Adipose tissue (tissue), 3 donors: ENCODE measurements around the gene ACP1. TPM values are rescaled to one million over a fixed set of nuclear protein-coding genes. Genes with fewer than 3 reads are reported as not detected.
"Not testable (repeated sequence)": the region's sequence is repeated elsewhere in the genome, so short reads cannot be mapped to it uniquely, and the experiment has no call there.

Experiments used
- H3K27ac ChIP-seq: one replicate; pipeline ENCODE4 v1.5.1; 2013; ENCODE audit warnings: low read depth, low read length
- WGBS, 3 donors: extraction: QIAGEN DNeasy Blood & Tissue Kit; methylation state at CpG; one replicate each; pipeline ENCODE4 v1.1.7; 2013; 5-methylcytosine and 5-hydroxymethylcytosine counted together
- polyA plus RNA-seq, 3 donors: library from polyadenylated mRNA; stranded (reverse); fragments of 200-250 nt; gene quantifications; one replicate each; pipeline ENCODE4 v1.2.3, GENCODE V29; 2013
- donor health status: healthy with polysubstance abuse.
- donor health status: Bipolar disorder and iron deficiency.
- donor health status: healthy.

ACP1 gene
- polyA plus RNA-seq, 3 donors: 58.2 to 77.2 (median 65.4) TPM

DNA sequence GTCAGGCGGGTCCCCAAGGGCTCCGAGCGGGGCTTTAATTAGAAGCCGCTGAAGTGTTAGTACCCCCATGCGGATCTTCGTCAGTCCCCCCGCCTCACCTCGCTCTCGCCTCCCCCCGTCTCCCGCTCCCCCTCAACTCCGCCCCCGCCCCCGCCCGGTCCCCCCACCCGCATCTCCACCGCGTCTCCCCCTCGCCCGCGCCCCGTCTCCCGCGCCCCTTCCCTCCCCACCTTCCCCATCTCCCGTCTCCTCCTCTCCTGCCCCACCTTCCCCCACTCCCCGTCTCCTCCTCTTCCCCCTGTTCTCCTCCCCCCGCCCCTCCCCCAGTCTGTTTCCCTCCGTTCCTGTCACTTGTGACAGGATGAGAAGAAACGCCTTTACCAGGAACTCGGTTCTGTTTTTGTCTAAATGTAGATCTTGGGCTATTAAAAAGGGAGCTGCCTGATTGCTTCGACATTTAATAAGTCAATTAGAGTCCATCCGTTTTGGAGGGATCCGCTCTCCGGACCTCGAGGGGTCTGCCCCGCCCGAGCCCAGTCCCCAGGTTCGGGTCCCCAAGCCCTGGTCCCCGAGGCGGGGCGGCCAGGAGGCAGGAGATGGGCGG lies 24.1 kb downstream of the ACP1 start:
- 2 to 4% (median 3%) methylated on average over 32 to 37 of the region's 42 CpGs for WGBS, 3 donors
- H3K27ac ChIP-seq: no peak overlapping the region

DNA sequence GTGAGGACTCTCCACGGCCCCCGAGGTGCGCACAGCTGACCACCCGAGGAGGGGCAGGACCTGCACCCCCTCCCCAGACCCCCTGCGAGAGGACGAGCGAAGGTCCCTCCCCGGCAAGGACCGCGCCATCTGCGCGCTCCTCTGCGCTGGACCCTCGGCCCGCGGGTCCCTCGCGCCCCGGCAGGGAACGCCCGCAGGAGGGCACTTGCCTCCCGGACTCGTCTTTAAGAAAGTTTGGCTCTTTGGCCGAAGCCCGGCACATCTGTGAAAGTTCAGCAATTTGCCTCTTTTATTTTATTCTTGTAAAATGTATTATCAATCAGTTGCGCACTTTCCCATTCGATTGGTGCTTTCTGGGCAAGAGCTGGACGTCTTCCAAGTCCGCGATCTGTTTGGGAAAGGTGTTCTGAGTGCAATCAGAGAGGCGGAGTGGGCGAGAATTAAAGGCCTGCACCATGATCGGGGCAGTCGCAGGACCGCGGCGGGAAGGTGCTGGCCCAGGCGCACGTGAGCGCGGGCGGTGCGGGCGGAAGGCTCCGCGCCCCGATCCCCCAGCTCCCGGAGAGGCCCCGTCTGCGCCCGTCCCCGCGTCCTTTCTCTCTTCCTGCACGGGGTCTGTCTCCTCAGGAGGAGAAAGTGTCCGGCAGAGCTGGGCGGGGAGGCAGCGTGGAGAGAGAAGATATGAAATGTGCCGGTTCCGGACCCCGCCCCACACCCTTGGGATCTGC lies 24.8 kb downstream of the ACP1 start:
- no peak overlapping the region for H3K27ac ChIP-seq
- 0 to 1% (median 1%) methylated on average over 54 to 60 of the region's 60 CpGs for WGBS, 3 donors

DNA sequence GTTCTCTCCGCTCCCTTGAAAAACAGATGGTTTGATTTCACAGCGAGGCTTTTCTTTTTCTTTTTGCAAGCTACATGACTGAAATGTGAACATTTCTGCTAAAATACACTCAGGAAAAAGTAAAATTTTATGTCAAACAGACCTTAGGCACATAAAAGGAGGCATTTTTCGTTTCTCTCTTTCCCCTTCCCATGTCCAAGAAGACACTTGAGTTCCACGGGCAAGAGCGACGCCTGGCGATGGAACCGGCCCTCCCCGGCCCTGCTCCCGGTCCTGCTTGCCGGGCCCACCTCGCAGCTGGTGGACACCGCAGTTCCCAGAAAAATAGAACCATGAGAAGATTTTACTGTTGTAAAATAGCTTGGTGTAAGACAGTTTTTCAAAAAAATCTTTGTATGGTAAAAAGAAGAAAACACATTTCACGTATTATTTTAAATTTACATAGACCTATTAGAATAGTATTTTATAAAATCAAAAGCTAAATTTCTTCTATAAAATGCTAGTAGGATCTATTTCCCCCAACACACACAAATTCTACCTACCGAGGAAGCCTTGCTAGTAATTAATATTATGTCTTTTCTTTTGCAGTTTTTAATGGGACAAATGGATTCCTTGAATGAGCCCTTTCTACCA lies 25.5 kb downstream of the ACP1 start:
- WGBS, 3 donors: 6 to 9% (median 8%) methylated on average over 15 of the region's 15 CpGs
- no peak overlapping the region for H3K27ac ChIP-seq

DNA sequence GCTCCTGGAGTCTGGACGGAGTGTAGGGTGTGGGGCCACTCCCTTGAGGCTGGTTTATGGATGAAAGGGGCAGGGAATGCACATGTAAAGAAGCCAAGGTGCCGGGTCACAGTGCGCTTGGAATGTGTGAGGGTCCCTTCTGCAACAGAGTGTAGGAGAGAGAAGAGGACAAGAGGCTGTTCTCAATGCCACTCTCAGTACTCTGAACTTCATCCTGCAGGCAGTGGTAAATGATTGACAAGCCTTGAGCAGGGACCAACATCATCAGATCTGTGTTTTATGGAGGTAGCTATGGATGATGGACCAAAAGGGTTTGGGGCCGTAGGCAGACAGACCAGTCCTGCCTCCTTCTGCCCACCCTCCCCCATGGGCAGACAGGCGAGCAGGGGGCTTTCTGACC lies 30.3 kb downstream of the ACP1 start:
- WGBS, 3 donors: 71 to 82% (median 76%) methylated on average over 5 of the region's 5 CpGs
- H3K27ac ChIP-seq: no peak overlapping the region

GRCh38 chr2:296354-296753 lies 31.6 kb downstream of the ACP1 start:
- H3K27ac ChIP-seq: no peak overlapping the region
- 38 to 80% (median 71%) methylated on average over 3 of the region's 3 CpGs for WGBS, 3 donors

DNA sequence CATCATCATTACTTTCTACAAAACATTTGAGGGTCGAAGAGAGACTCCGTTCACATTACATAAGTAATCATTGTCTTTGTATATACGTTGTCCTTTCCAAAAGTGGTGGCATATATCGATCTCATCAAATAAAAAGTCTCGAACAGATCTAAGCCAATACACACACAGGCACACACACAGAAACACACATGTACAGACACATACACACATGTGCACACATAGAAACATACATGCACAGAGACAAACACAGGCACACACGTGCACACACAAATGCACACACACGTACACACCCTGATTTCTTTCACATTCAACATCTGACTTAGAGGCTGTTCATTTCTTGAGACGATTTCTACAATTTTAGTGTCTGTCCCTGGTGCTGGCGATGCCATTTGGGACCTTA lies 40.6 kb downstream of the ACP1 start:
- no peak overlapping the region for H3K27ac ChIP-seq
- 90 to 91% (median 90%) methylated on average over 9 of the region's 9 CpGs for WGBS, 3 donors

- 55 to 66% (median 60%) methylated on average over 13 of the region's 13 CpGs for WGBS, 3 donors
- no peak overlapping the region for H3K27ac ChIP-seq
Observed at GRCh38 chr2:309148-309953, 44.6 kb downstream of the ACP1 start.

GRCh38 chr2:309954-310510 lies 45.3 kb downstream of the ACP1 start:
- no peak overlapping the region for H3K27ac ChIP-seq
- WGBS, 3 donors: 70 to 75% (median 72%) methylated on average over 10 of the region's 10 CpGs

DNA sequence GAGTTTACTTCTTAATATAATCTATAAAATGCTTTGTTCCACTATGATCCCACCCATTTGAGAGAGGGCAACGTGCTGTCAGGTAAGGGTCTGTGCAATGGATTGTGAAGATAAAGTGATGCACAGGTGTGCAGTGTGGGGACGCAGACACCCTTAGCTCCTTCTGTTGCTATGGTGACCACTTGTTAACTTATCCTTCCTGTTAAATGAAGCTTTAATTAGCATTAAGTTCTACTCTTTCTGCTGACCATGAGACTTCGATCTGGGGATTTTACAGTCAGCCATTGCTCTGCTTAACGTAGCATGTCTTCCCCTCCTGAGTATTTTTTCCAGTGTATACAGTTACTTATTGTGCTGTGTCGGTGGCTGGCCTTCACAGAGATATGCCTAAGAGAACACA lies 46.2 kb downstream of the ACP1 start:
- 74 to 82% (median 74%) methylated on average over 5 of the region's 5 CpGs for WGBS, 3 donors
- no peak overlapping the region for H3K27ac ChIP-seq

- WGBS, 3 donors: 64 to 84% (median 76%) methylated on average over 14 of the region's 14 CpGs
- no peak overlapping the region for H3K27ac ChIP-seq
Observed at GRCh38 chr2:313991-314390, 49.2 kb downstream of the ACP1 start.

DNA sequence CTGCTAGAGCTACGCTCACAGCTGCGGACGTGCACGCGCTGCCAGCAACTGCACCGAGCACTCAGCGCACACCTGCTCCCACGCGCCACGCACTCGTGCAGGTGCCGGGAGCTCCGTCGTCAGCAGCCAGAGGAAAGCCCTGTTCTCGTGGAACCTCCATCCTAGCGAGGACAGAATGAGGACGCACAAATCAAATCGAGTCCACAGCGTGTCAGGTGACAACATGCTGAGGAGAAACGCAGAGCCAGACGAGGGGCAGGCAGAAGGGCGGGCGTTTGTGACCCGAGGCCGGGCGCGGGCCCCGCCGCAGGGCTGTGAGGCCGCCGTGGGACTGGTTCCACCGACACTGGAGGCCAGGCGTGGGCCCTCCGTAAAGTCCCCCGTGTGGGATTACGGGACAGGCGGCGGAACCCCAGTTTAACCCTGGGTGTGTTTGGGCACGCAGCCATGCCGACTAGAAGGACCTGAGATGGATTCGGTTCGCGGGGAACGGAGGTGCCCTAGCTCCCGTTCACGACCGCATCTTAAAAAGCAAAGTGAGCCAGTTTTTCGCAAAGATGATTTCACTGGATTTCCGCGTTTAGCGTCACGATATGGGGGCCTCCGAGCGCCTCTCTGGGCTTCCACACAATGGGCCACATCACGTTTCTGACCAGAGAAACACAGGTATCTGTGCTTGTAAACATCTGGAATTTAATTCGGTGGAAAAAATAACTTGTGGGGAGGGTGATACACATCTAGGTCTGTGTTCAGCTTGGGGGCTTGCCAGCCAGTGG lies 50.0 kb downstream of the ACP1 start:
- WGBS, 3 donors: 91 to 94% (median 92%) methylated on average over 56 of the region's 56 CpGs

GRCh38 chr2:315925-316324 lies 51.2 kb downstream of the ACP1 start:
- 52 to 65% (median 57%) methylated on average over 6 of the region's 6 CpGs for WGBS, 3 donors
- H3K27ac ChIP-seq: not testable (repeated sequence)

More for the DNA sequence above, 50.0 kb downstream of the ACP1 start:
- H3K27ac ChIP-seq: no peak overlapping the region

DNA sequence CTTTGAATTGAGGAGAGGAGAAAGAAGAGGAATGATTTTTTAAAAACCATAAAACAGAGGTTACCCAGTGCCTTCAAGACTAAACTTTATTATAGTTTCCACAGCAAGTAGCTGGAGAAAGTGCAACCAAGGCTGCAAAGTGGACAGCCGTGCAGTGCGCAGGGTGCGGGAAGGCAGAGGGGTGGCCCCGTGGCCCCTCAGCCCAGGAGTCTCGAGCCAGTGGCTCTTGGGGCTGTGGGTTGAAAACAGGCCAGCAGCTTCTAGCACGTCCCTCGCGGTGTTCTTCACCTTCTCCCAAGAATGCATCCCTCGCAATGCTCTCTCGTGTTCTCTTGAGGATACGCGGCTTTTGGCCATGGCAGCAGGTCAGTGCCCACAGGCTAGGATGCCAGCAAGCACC lies 51.6 kb downstream of the ACP1 start:
- 91 to 94% (median 92%) methylated on average over 12 of the region's 12 CpGs for WGBS, 3 donors
- H3K27ac ChIP-seq: no peak overlapping the region

- WGBS, 3 donors: 64 to 77% (median 76%) methylated on average over 27 of the region's 27 CpGs
- H3K27ac ChIP-seq: no peak overlapping the region
Observed at GRCh38 chr2:317501-318424, 53.0 kb downstream of the ACP1 start.

- no peak overlapping the region for H3K27ac ChIP-seq
- WGBS, 3 donors: 86 to 92% (median 90%) methylated on average over 33 to 34 of the region's 34 CpGs
Observed at GRCh38 chr2:319059-319600, 54.4 kb downstream of the ACP1 start.

GRCh38 chr2:320561-320960 lies 55.8 kb downstream of the ACP1 start:
- WGBS, 3 donors: 90 to 91% (median 90%) methylated on average over 4 of the region's 4 CpGs
- H3K27ac ChIP-seq: no peak overlapping the region

DNA sequence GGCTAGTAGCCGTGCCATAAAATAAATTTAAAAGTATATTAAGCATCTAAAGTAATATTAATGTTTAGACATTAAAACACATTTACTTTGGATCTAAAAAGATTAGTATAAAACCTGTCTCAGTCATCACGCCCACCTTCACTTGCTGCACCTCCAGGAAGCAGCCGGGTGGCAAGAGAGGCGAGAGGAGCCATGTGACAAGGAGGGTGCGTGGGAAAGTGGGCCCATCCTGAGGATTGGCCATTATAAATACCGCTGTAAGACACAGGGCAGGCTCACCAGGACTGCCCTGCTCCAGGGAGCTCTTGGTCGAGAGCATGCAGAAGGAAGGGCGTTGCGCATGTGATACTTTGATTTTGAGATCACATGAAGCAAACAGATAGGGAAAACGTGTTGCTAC lies 57.6 kb downstream of the ACP1 start:
- WGBS, 3 donors: 74 to 80% (median 76%) methylated on average over 10 of the region's 10 CpGs
- no peak overlapping the region for H3K27ac ChIP-seq
